Activated CD4-positive, alpha-beta T cell treated with anti-CD3 and anti-CD28 coated beads for 36 hours (primary cell): ENCODE results near the gene RPA1. TPM values are rescaled to one million over a fixed set of nuclear protein-coding genes. Genes with fewer than 3 reads are reported as not detected.
"Not testable (repeated sequence)": the region's sequence is repeated elsewhere in the genome, so short reads cannot be mapped to it uniquely, and the experiment has no call there.

Experiments
- ATAC-seq: fragments of 200-7000 bp; cut with Tn5 transposase; one replicate; pipeline ENCODE4 v1.10.0; 2021; ENCODE audit warnings: mild to moderate bottlenecking, moderate library complexity
- CTCF ChIA-PET: fragments of 350-600 bp; sonication (Branson Sonifier 250); formaldehyde crosslinking; loops from one replicate; lab custom pipeline; 2021; ENCODE audit warnings: antibody characterized with exemption; lab: Charles Lee
- POLR2A ChIA-PET: fragments of 350-600 bp; sonication (Branson Sonifier 250); formaldehyde crosslinking; loops from one replicate; lab custom pipeline; 2021; ENCODE audit warnings: antibody characterized with exemption, inconsistent platforms; lab: Charles Lee
- DNase-seq: peaks from one replicate; pipeline ENCODE4 v3.0.0-alpha.2; 2020
- H3K27ac Mint-ChIP-seq: one replicate; pipeline ENCODE4 v1.8.0; 2021; ENCODE audit warnings: mixed read lengths
- H3K27me3 Mint-ChIP-seq: one replicate; pipeline ENCODE4 v1.8.0; 2021; ENCODE audit warnings: mixed read lengths
- H3K36me3 Mint-ChIP-seq: one replicate; pipeline ENCODE4 v1.8.0; 2021; ENCODE audit warnings: low read depth, mixed read lengths
- H3K4me1 Mint-ChIP-seq: one replicate; pipeline ENCODE4 v1.8.0; 2021; ENCODE audit warnings: mixed read lengths
- H3K4me3 Mint-ChIP-seq: one replicate; pipeline ENCODE4 v1.8.0; 2021; ENCODE audit warnings: mild to moderate bottlenecking, moderate library complexity, mixed read lengths
- H3K9me3 Mint-ChIP-seq: one replicate; pipeline ENCODE4 v1.8.0; 2021; ENCODE audit warnings: low read depth, mixed read lengths
- intact Hi-C, 2 experiments: fragments of 100-400 bp; cut with DNase I in 1 of 2; cut with micrococcal nuclease in 1 of 2; formaldehyde crosslinking; loops; one replicate each; pipeline versions ENCODE4 v1.14.2 to v1.15.1; 2022 to 2024; cut with DNase I, micrococcal nuclease
- total RNA-seq, 2 experiments: library from RNA; stranded (reverse); gene quantifications; one replicate each; pipeline ENCODE4 v1.2.3, GENCODE V29; 2021

RPA1 gene
- total RNA-seq, 2 experiments from 2014 or later, result 134 to 191 TPM

GRCh38 chr17:1796800-1797199, 33.0 kb upstream of the RPA1 start:
- DNase-seq, result no peak
- ChIA-PET POLR2A (interaction anchor here (0.5 kb wide), 1 partner anchor 35 kb away, joined by 3 read pairs; no protein-coding TSS in a partner anchor), CTCF (interaction anchor here (0.6 to 1.1 kb wide), 6 partner anchors 12 to 192 kb away, joined by 3 read pairs; no protein-coding TSS in a partner anchor)
- H3K27ac Mint-ChIP-seq, result no peak overlapping the region
- no peak for ATAC-seq
- intact Hi-C loops, result no loop called here
- no peaks in the 10 kb centered on the region for H3K9me3 Mint-ChIP-seq
- H3K4me3 Mint-ChIP-seq, result no peak overlapping the region
- no peaks in the 10 kb centered on the region for H3K27me3 Mint-ChIP-seq
- H3K4me1 Mint-ChIP-seq, result peaks cover 4% of the 10 kb centered on the region
- peaks cover 7% of the 10 kb centered on the region for H3K36me3 Mint-ChIP-seq

DNA sequence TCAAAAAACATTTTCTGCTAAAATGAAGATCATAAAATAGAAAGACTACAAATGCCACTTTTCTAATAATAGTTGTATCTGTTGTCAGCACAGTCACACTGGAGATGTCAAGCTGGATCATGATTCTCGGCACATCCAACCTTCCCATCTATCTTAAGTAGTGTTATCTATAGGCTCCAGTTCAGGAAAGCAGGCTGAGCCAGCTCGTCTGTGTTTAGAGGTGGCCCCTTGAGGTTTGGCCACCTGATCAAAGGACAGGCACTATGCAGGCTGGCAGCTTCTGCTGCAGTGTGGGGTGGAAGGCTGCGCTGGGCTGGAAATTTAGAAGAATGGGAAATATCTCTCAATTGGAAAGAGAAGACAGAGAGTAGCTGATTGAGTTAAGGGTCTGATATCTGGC, 32.5 kb upstream of the RPA1 start:
- DNase-seq (no peak), ATAC-seq (no peak)
- ChIA-PET POLR2A (no interaction called here), CTCF (interaction anchor here (0.6 to 1.1 kb wide), 3 partner anchors 12 to 192 kb away, joined by 3 read pairs; no protein-coding TSS in a partner anchor)
- no peak overlapping the region for H3K4me3 Mint-ChIP-seq
- H3K4me1 Mint-ChIP-seq, result peaks cover 4% of the 10 kb centered on the region
- intact Hi-C loops, result no loop called here
- peaks cover 7% of the 10 kb centered on the region for H3K36me3 Mint-ChIP-seq
- H3K27ac Mint-ChIP-seq, result no peak overlapping the region
- H3K27me3 Mint-ChIP-seq, result no peaks in the 10 kb centered on the region
- no peaks in the 10 kb centered on the region for H3K9me3 Mint-ChIP-seq

- ATAC-seq, H3K27me3 Mint-ChIP-seq, H3K4me1 Mint-ChIP-seq, intact Hi-C loops, DNase-seq, POLR2A ChIA-PET, H3K9me3 Mint-ChIP-seq, H3K4me3 Mint-ChIP-seq, H3K36me3 Mint-ChIP-seq, H3K27ac Mint-ChIP-seq: not testable (repeated sequence)
- CTCF ChIA-PET, result interaction anchor here (1.1 kb wide), 1 partner anchor 149 kb away, joined by 3 read pairs; no protein-coding TSS in a partner anchor
These were observed 32.0 kb upstream of the RPA1 start for GRCh38 chr17:1797846-1798245.

GRCh38 chr17:1800240-1800639, 29.6 kb upstream of the RPA1 start:
- ChIA-PET CTCF (interaction anchor here (0.5 kb wide), 1 partner anchor 1142 kb away, joined by 3 read pairs; no protein-coding TSS in a partner anchor), POLR2A (no interaction called here)
- Mint-ChIP-seq H3K27ac (no peak overlapping the region), H3K4me1 (peaks cover 2% of the 10 kb centered on the region), H3K36me3 (peaks cover 15% of the 10 kb centered on the region), H3K9me3 (no peaks in the 10 kb centered on the region), H3K4me3 (no peak overlapping the region), H3K27me3 (no peaks in the 10 kb centered on the region)
- DNase-seq (no peak), ATAC-seq (no peak)
- intact Hi-C loops, result no loop called here

DNA sequence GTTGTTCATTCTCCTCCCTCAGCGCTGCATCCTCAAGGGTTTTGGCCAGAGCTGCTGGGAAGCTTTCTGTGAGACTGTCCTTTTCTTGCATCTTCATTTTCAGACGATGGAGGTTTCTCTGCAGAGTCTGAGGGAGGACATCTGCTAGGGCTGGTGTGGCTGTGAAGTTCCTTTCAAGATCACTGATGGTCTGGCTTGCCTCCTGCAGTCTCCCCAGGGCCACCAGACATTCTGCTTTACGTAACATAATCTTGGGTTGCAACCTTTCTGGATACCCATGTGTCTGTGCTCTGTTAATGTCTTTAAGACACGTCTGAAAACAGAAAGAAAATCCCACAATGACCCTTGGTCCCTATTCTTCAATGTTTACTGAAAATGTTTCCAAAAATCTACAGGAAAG, 29.1 kb upstream of the RPA1 start:
- DNase-seq (no peak), ATAC-seq (no peak)
- Mint-ChIP-seq H3K36me3 (peaks cover 15% of the 10 kb centered on the region), H3K27me3 (no peaks in the 10 kb centered on the region), H3K9me3 (no peaks in the 10 kb centered on the region), H3K4me1 (peaks cover 2% of the 10 kb centered on the region), H3K27ac (no peak overlapping the region), H3K4me3 (no peak overlapping the region)
- intact Hi-C loops, result no loop called here
- ChIA-PET CTCF (no interaction called here), POLR2A (interaction anchor here (0.6 kb wide), 1 partner anchor 384 kb away, joined by 3 read pairs; no protein-coding TSS in a partner anchor)

- Mint-ChIP-seq H3K9me3 (no peaks in the 10 kb centered on the region), H3K27ac (no peak overlapping the region), H3K36me3 (peaks cover 19% of the 10 kb centered on the region), H3K27me3 (no peaks in the 10 kb centered on the region), H3K4me3 (no peak overlapping the region), H3K4me1 (no peaks in the 10 kb centered on the region)
- ChIA-PET POLR2A (no interaction called here), CTCF (interaction anchor here (0.5 kb wide), 1 partner anchor 259 kb away, joined by 3 read pairs; no protein-coding TSS in a partner anchor)
- ATAC-seq (no peak), DNase-seq (no peak)
- intact Hi-C loops, result no loop called here
These were observed 27.4 kb upstream of the RPA1 start for GRCh38 chr17:1802429-1802828.

DNA sequence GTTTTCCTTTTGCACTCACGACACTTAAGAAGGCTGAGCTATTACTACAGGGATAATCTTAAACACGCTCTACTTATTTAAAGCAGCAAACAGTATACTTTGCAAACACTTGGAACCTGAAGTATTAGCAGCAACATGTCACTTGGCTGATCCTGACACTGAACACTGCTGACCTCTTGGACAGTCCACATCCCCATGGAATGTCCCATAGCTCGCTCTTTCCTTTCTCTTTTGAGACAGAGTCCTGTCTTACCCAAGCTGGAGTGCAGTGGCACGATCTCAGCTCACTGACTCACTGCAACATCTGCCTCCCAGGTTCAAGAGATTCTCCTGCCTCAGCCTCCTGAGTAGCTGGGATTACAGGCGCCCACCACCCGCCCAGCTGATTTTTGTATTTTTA, 26.5 kb upstream of the RPA1 start:
- H3K27me3 Mint-ChIP-seq, result no peaks in the 10 kb centered on the region
- intact Hi-C loops, result no loop called here
- no peak overlapping the region for H3K27ac Mint-ChIP-seq
- H3K4me3 Mint-ChIP-seq, result no peak overlapping the region
- no peak for DNase-seq
- POLR2A ChIA-PET, result interaction anchor here (0.5 kb wide), 1 partner anchor 66 kb away, joined by 3 read pairs; no protein-coding TSS in a partner anchor
- no peaks in the 10 kb centered on the region for H3K4me1 Mint-ChIP-seq
- ATAC-seq, result no peak
- H3K9me3 Mint-ChIP-seq, result no peaks in the 10 kb centered on the region
- CTCF ChIA-PET, result interaction anchor here (0.7 kb wide), 1 partner anchor 9 kb away, joined by 3 read pairs; no protein-coding TSS in a partner anchor
- peaks cover 23% of the 10 kb centered on the region for H3K36me3 Mint-ChIP-seq

DNA sequence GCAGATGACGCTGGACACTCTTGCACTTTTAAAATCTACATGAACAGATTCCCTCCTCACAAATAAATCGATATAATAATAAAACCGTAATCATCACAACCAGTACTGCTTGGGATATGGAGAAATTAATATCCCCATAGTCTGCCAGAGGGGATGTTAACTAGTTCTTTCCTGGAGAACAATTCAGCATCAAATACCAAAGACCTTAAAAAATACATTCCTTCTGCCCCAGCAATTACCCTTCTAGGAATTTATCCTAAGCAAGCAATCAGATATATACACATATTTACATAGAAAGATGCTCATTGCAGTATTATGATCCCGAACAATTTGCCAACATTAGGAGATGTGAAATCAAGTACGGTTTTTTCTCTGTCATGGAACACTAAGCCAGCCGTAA, 21.9 kb upstream of the RPA1 start:
- CTCF ChIA-PET, result no interaction called here
- Mint-ChIP-seq H3K27ac (no peak overlapping the region), H3K9me3 (no peaks in the 10 kb centered on the region), H3K36me3 (peaks cover 29% of the 10 kb centered on the region), H3K4me3 (no peak overlapping the region), H3K4me1 (no peaks in the 10 kb centered on the region), H3K27me3 (no peaks in the 10 kb centered on the region)
- intact Hi-C loops, result no loop called here
- ATAC-seq, result no peak
- DNase-seq, result no peak
- POLR2A ChIA-PET, result no interaction called here

DNA sequence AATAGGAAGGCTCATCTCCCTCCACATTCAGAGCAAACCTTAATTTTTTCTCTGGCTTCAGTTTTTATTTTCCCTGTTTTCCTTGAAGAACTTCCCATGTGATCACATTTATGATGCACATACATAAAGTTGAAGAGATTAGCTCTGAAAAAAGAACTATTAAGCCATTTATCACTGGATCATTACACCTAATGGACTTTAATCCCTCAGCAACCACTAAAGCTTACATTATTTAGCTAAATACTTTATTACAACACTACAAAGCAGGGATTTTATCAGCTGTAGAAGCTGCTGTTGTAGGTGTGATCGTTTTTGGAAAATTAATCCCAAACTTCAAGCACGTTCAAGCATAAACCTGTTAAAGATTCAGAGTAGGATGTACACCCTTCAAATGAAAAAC, 21.2 kb upstream of the RPA1 start:
- no peaks in the 10 kb centered on the region for H3K4me1 Mint-ChIP-seq
- H3K36me3 Mint-ChIP-seq, result peaks cover 29% of the 10 kb centered on the region
- intact Hi-C loops, result no loop called here
- no peak for ATAC-seq
- no peaks in the 10 kb centered on the region for H3K9me3 Mint-ChIP-seq
- H3K4me3 Mint-ChIP-seq, result no peak overlapping the region
- H3K27ac Mint-ChIP-seq, result no peak overlapping the region
- no peak for DNase-seq
- ChIA-PET POLR2A (no interaction called here), CTCF (interaction anchor here (0.6 to 1.7 kb wide), 2 partner anchors 12 to 31 kb away, joined by 3 read pairs; no protein-coding TSS in a partner anchor)
- H3K27me3 Mint-ChIP-seq, result no peaks in the 10 kb centered on the region

DNA sequence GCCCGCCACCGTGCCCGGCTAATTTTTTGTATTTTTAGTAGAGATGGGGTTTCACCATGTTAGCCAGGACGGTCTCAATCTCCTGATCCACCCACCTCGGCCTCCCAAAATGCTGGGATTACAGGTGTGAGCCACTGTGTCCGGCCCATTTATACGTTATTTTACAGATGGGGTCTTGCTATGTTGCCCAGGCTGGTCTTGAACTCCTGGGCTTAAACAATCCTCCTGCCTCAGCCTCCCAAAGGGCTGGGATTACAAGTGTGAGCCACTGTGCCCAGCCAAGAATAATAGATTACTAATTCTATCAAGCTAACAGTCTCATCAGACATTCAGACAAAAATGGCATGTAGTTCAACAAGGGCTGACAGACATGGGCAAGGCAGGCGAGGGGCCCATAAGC, 20.0 kb upstream of the RPA1 start:
- H3K36me3 Mint-ChIP-seq, result peaks cover 23% of the 10 kb centered on the region
- intact Hi-C loops, H3K4me1 Mint-ChIP-seq, H3K27ac Mint-ChIP-seq, DNase-seq, H3K4me3 Mint-ChIP-seq, H3K9me3 Mint-ChIP-seq, H3K27me3 Mint-ChIP-seq, ATAC-seq, POLR2A ChIA-PET: not testable (repeated sequence)
- CTCF ChIA-PET, result interaction anchor here (1.7 kb wide), 1 partner anchor 13 kb away, joined by 3 read pairs; no protein-coding TSS in a partner anchor

- no peaks in the 10 kb centered on the region for H3K27me3 Mint-ChIP-seq
- no peak overlapping the region for H3K27ac Mint-ChIP-seq
- intact Hi-C loops, result no loop called here
- ATAC-seq (no peak), DNase-seq (no peak)
- peaks cover 22% of the 10 kb centered on the region for H3K36me3 Mint-ChIP-seq
- H3K4me1 Mint-ChIP-seq, result no peaks in the 10 kb centered on the region
- POLR2A ChIA-PET, result no interaction called here
- H3K4me3 Mint-ChIP-seq, result no peak overlapping the region
- CTCF ChIA-PET, result no interaction called here
- H3K9me3 Mint-ChIP-seq, result no peaks in the 10 kb centered on the region
These were observed 19.2 kb upstream of the RPA1 start for GRCh38 chr17:1810450-1811103.

DNA sequence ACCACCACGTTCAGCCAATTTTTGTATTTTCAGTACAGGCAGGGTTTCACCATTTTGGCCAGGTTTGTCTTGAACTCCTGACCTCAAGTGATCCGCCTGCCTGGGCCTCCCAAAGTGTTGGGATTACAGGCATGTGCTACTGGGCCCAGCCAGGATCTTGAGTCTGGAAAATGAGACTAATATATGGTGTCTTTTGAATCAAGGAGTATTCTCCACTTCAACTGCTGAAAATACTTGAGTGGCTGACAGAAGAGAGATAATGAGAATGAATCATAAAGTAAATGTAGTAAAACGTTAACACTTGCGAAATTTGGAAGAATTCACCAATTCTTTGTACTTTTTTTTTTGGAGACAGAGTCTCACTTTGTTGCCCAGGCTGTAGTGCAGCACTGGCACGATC, 16.7 kb upstream of the RPA1 start:
- ChIA-PET CTCF (no interaction called here), POLR2A (no interaction called here)
- Mint-ChIP-seq H3K4me3 (no peak overlapping the region), H3K4me1 (no peaks in the 10 kb centered on the region), H3K9me3 (no peaks in the 10 kb centered on the region), H3K27me3 (no peaks in the 10 kb centered on the region), H3K36me3 (peaks cover 18% of the 10 kb centered on the region), H3K27ac (no peak overlapping the region)
- intact Hi-C loops, result no loop called here
- ATAC-seq, result no peak
- DNase-seq, result no peak
